HG03442 (cell line): Measurements from ENCODE around the gene ACSS2.

ENCODE experiments used
- ATAC-seq: cut with Tn5 transposase; IDR thresholded peaks from one replicate; pipeline ENCODE4 v1.9.1; 2021; ENCODE audit warnings: mild to moderate bottlenecking, moderate library complexity; ENCODE audit not compliant: unreplicated experiment

ACSS2 gene

DNA sequence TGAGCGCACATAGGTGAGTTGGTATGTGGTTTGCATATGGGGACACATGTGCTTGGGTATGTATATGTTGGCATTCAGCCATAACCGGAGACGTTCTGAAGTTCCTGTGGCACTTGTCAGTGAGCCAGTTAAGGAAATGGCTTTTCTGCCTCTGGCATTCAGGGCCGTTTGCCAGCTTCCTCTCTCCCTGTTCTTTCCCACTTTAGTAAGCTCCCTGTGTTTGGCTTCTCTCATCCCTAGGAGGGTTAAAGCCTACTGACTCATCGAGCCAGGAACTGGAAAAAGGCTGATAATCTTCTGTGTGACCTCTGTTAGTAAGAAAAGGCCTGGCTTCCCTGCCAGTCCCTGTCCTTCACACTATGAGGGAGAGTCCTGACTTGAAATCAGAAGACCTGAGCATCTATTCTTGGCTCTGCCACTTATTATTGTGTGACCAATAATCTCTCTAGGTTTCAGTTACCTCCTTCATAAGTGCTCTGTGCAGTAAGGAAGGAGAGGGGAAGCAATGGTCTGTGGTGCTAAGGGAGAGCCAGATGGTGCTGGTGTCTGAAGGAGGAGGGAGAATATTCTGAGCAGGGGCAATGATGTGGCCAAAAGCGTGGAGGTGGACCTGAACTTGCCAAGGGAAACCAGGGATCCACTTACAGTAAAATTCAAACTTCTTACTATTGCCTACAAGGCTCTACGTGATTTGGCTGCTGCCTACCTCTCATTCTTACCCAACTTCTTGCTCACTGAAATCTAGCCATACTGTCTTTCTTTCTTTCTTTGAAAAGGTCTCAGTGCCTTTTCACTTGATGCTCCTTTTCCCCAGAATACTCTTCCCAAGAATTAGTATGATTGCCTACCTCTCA lies 31.4 kb downstream of the ACSS2 start:
- no peak for ATAC-seq

DNA sequence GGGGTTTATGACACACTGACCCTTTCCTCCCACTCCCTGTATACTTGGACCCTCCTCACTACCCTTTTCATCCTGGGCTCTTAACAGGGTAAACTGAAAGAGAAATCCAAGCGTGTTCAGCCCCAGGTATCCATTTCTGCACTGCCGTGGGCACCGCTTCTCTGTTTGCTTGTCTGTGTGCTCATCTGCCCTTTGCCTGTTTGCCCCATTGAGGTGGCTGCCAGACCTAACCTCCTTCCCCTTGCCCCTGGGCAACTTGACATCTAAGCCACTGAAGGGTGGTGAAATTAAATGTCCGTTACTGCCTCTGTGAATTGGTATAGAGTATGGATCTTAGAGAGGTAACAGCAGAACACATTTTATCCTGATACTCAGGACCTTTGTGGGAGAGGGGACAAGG lies 38.7 kb downstream of the ACSS2 start:
- no peak for ATAC-seq

DNA sequence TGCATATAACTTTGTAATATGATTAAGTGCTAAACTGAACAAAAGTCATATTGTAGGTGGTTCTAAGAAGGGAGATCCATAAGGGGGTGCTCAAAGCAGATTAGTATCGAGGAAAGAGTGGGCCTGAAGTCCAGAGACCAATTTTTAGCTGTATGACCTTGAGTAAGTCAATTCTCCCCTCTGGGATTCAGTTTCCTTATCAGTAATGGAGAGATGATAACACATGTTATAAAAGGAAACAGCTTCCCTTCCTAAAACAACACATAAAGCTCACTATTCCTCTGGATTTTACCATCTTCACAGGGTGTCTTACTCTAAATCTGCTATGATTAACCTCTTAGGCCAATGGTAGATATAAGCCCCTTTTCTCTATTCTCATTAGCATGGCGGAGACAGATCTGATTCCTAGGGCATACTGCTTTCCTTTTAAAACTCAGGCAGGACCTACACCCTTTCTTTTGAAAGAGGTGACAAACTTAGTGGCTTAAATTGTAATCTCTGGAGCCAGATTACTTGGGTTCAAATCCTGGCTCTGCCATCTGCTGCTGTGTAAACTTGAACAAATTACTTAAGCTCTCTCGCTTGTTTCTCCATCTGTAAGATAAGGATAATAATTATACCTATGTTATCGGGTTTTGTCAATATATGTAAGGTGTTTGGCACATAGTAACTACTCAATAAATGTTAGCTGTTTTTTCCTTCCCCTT lies 39.5 kb downstream of the ACSS2 start:
- no peak for ATAC-seq

DNA sequence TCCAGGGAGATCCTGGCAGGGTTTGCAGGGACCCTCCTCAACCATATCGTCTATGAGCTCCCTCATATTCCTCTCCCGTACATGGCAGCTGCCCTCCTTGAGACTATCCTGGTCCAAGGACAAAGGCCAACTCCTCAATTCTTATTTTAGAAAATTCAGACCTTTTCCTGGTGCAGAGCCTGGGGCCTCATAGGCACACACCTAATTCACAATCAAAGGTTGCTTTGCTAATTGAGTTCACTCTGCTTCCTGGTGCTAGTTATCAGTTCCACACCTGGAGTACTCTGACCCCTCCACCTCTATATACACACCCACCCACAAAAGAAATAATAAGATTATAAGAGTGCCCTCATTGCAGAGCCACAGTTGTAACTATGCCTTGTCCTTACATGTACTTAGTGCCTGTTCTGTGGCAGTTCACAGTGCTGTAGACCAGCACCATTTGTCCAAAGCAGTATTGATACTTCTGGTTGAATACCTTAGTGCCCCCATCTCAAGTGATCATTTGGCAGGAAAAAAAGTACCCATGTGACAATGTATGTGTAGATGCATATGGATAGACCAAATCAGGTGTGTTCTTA lies 40.5 kb downstream of the ACSS2 start:
- ATAC-seq: no peak

DNA sequence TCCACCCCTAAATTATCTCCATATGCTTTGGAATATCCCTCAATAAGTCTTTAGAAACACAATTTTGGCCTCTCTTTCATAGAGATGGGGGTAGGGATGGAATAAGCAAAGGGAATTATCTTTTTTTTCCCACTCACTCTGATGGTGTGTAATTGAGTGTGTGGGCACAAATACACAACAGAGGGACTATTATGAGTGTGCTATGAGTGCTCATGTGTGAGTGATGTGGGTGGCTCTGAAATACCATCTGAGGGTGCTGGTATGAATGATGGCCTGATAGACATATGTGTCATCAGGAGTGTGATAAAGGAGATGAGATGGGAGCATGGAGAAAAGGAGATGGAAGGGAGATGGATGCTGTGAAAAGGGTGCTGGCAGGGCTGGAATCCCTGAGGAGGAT lies 43.6 kb downstream of the ACSS2 start:
- no peak for ATAC-seq

DNA sequence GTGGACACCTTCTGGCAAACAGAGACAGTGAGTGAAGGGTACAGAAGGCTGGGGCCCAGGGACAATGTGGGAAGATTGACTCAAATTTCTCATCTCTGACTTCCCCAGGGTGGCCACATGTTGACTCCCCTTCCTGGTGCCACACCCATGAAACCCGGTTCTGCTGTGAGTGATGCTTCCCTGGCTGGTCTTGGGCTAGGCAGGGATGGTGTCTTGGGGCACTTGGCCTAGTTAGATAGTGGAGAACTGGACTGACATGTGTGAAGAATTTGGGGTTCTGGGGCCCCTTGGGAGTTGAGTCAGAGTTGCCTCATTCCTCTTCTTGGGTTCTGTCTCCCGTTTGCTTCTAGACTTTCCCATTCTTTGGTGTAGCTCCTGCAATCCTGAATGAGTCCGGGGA lies 45.0 kb downstream of the ACSS2 start:
- ATAC-seq: no peak

DNA sequence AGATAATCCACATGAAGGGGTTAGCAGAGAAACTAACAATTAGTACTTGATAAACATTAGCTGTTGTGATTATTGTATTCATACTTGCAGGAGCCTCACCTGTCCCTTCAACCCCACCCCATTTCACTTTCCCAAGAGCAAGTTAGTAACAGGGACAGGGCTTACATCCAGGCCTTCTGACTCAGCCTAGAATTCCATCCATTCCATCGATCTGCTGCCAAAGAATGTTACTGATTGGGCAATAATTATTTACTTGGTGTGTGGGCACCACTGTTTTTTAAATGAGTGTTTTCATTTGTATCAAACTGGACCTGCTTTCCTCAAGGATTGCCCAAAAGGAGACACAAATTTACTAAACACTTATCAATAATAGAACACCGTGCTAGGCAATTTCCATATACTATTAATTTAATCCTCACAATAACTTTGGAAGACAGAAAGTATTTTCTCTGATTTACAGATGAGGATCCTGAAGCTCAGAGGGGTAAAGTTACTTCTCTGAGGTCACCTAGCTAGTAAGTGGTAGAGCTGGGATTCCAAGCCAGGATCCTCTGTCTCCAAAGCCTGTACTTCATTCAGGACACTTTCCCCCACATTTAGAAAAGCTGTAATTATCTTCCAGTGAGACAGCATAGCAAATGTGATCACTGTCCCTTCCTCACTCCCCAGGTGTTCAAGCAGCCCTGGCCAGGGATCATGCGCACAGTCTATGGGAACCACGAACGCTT lies 46.4 kb downstream of the ACSS2 start:
- no peak for ATAC-seq

DNA sequence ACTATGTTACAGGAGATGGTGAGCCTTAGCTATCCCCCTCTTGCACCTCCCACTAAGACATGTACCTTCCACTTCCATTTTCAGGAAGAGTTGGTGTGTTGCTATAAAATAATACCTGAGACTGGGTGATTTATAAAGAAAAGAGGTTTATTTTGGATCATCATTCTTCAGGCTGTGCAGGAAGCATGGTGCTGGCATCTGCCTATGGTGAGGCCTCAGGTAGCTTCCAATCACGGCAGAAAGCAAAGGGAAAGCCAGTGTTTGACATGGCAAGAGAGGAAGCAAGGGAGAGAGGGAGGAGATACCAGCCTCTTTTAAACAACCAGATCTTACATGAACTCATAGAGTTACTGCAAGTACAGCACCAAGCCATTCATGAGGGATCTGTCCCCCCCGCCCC lies 47.0 kb downstream of the ACSS2 start:
- ATAC-seq: no peak

DNA sequence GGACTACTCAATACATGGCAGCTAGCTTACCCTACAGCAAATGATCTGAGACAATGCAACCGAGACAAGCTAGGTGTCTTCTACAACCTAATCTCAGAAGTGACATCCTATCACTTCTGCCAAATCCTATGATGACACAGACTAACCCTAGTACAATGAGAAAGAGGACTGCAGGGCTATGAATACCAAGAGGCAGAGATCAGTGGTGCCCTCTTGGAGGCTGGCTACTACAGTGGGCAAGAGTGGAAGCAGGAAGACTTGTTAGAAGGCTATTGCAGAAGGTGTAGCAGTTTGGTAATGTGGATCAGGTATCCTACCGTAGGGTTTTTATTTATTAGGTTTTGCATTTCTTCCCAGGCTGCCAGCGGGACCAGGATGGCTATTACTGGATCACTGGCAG lies 48.9 kb downstream of the ACSS2 start:
- no peak for ATAC-seq

DNA sequence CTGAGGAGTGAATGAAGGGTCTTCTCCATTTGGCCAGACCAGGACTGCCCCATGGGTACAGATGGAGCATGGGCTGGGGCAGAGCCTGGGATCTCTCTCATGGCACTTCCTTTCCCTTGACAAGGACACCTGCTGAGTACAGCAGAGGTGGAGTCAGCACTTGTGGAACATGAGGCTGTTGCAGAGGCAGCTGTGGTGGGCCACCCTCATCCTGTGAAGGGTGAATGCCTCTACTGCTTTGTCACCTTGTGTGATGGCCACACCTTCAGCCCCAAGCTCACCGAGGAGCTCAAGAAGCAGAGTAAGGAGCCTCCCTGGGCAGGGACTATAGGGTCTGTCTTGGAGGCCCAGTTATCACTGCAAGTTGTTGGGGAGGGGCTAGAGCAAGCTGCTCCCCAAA lies 49.6 kb downstream of the ACSS2 start:
- no peak for ATAC-seq

DNA sequence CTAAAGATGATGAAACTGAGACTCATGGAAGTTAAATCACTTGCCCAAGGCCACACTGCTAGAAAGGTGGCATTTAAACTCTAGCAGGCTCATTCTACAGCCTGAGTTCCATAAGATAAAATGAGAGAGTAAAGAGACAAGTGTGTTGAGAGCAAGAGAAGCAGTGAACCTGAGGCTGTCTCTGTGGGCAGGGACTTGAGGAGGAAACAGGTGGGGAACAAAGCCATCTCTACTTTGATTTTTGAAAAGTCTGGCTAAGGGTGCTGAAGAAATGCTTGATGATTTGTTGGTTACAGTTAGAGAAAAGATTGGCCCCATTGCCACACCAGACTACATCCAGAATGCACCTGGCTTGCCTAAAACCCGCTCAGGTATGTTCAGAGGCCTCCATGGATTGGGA lies 50.2 kb downstream of the ACSS2 start:
- ATAC-seq: no peak

DNA sequence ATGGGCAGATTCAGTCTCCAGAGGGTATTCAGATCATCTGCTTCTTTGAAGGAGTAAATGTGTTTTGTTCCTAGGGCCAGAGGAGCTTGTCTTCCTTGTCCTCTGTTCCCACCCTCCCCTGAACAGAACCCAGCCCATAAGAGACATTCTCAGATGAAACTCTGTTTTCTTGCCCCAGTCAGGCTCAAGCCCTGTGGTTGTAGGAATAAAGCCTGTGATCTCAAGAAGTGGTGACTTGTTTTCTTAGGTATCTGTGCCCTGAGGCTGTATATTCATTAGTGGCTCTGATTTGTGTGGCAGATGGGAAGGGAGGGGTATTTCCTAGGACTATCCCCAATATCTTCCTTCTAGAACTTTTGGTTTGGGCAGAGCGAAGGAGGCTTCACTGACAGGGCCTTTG lies 51.3 kb downstream of the ACSS2 start:
- ATAC-seq: no peak

DNA sequence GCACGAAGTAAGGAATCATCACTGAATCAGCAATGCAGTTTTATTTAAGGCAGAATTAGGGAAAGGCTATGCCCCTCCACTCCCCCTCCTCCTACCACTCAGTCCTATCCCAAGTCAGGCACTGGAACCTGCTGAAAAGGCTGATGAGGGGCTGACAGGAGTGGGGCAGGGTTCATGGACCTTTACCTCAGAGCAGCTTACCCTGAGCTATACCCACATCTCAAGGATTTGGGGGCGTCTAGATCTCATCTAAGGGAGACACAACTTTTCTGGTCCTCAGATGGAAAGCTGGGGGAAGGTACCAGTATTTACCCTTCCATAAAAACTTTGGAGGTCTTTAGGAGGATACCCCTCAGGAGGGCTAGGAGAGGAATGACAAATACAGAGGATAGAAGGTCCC lies 52.0 kb downstream of the ACSS2 start:
- ATAC-seq: no peak

DNA sequence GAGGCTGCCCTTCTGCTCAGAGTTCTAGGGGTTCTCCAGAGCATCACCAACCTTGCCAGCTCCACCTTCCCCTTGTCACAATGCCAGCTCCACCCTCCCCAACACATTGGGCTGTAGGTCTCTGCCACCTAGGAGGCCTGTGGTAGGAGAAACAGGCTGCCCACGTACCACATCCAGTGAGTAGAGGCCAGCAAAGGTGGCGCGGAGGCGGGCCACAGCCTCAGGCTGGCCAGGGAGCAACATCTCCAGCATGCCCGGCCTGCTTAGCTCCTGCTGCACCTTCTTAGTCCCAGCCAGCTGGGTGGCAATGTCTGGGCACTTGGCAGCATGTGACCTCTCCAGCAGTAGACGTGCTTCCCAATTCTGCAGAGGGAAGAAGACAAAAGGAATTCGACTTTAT lies 55.4 kb downstream of the ACSS2 start:
- no peak for ATAC-seq

DNA sequence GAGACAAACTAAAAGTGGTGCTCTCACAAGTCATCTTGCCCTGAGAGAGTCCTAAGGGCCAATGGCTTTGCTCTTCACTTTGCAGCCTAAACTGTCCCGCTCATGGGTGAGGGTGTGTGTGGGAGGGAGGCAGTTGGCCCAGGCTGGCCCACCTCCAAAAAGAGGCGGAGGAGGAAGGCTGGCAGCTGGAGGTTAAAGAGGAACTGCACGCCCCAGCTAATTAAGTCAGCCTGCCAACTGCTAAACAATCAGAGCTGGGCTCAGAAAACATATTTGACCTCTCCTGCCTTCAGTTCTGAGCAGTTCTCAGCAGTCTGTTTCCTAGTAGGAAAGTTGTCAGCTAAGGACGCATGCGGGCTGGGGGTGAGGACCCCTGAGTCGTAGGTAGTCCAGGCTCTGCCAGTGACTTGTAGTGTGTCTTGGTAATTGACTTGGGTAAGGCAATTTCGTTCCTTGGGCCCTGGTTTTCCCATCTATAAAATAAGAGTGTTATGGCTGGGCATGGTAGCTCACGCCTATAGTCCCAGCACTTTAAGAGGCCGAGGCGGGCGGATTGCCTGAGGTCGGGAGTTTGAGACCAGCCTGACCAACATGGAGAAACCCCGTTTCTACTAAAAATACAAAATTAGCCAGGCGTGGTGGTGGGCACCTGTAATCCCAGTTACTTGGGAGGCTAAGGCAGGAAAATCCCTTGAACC lies 62.2 kb downstream of the ACSS2 start:
- no peak for ATAC-seq

DNA sequence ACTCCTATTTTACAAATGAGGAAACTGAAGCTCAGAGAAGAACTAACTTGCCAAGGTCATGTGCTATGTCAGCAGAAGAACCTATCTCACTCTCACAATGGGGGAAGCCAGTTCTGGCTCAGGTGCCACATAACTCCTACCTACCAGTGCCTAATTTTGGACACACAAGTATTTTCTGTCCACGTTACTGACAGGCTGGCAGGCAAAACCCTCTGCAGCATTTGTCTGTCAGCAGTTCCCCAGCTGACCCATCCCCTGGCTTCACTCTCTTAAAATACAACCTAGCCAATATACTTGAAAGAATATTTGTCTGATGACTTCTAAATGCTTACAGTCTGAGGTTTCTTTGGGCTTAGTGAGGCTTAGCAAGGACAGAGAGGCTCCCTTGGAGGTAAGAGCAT lies 63.7 kb downstream of the ACSS2 start:
- ATAC-seq: no peak

DNA sequence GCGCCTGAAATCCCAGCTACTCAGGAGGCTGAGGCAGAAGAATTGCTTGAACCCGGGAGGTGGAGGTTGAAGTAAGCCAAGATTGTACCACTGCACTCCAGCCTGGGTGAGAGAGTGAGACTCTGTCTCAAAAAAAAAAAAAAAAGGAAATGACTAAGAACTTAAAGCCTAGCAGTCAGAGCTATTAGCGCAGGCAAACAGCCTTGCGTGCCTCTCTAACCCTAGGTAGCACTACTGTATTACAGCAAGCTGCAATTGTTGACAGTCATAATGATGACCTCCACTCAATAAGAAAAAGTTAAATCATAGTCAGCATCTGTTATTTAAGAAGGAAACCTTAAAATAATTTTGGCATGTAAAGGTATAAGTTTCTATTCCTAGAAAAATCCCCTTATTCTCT lies 64.8 kb downstream of the ACSS2 start:
- no peak for ATAC-seq

DNA sequence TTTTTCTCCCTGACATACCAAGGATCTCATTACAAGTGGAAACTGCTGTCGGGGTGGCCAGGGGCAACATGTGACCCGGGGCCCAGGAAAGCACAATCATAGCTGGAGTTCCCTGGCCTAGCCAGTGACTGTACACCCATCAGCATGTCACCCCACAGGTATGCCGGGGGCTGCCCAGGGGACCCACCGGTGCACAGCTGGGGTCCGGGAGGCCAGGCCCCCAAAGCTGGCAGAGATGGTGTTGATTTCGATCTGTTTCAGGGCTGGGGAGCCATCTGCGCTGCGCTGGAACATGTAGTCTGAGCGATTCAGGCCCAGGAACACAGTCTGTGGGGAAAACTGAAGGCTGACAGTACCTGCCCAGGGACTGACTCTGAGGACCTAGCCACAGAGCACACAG lies 65.9 kb downstream of the ACSS2 start:
- ATAC-seq: no peak

DNA sequence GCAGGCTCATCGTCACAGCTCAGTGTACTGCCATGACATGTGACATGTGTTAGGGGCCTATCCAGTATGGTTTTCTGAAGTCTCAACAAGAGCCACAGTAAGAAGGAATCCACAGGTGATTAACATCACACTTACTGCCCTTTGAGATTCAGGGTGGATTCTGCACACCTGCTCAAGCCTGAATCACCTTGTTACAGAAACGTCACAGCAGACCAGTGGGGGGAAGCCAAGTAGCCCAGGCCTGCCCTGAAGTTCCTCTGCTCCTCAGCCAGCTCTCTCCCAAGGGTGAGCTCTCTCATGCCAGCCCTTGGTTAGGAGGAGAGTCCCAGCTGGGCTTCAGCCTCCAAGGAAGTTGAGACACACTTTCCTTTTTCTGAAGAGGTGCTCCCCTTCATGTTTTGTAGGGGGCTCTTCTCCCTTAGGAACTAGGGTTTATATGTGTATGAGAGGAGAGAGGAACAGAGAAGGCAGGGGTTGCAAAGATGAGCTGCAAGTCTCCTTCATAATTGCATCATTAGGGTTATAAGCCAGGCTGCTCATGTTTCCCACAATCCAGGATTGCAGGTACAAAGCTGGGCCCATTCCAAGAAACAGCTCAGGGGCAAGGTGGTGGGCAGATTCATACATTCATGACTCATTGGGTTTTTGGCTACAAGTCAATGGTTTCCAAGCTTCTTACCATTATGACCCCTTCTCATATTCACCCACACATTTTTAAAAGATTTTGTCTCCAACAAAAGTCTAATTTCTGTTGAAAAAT lies 67.6 kb downstream of the ACSS2 start:
- no peak for ATAC-seq
